Erythroblast (primary cell): ENCODE measurements around the gene ZNF485.

ENCODE experiments used
- GATA1 ChIP-seq: IDR thresholded peaks from 2 replicates; pipeline ENCODE4 v1.6.1; 2011; ENCODE audit warnings: low read depth, mild to moderate bottlenecking, control low read depth, low read length, moderate library complexity
- POLR2A ChIP-seq: IDR thresholded peaks from 2 replicates; pipeline ENCODE4 v1.6.1; 2011; ENCODE audit warnings: mild to moderate bottlenecking, low read length

DNA sequence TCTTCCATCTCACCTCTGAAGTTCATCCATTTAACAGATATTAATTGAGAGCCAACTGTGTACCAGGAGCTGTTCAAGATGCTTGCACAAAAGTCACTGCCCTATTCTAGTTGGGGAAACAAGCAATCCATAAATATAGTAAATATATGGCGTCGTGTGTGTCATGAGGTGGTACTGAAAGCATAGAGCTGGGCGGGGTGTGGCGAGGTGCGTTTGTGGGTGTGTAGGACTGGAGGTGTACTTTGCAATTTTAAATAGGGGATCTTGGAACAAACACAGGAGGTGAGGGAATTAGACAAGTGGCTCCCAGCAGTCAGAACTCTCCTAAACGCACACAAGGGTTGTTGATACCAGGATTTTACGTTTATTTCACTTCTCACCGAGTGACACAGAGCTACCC, 31.3 kb upstream of the ZNF485 start:
- TF ChIP-seq POLR2A (no peak), GATA1 (no peak)
